ENCODE results near the gene UNC13C.

UNC13C gene

DNA sequence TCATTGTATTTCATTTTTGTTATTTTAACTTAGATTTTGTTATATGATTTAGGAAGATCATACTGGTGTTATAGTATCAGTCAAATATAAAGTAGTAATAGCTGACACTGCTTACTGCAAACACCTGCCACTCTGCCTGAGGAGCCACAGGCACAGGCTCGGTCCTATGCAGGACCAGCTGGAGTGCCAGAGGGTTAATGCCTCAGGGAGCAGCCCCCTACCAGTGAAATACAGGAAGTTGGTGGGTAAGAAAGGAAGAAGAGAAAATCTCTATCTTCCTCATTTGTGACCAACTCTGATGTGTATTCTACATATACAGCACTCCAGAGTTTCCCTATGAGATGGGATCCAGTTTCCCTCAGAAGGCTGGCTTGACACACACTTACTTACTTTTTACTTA lies 593.3 kb downstream of the UNC13C start:
- Histone ChIP-seq H3K4me3 (ENCODE audit: low read length) (no peak overlapping the region), H3K27me3 (ENCODE audit: control insufficient read depth, insufficient read depth, low read length) (no peaks in the 10 kb centered on the region), H3K36me3 (ENCODE audit: control insufficient read depth, insufficient read depth, low read length) (no peaks in the 10 kb centered on the region), H3K27ac (ENCODE audit: low read depth, low read length) (no peak overlapping the region), H3K4me1 (ENCODE audit: control insufficient read depth, insufficient read depth, low read length) (no peaks in the 10 kb centered on the region), H3K9ac (ENCODE audit: low read length) (no peak overlapping the region)

GRCh38 chr15:54575586-54575985 lies 597.3 kb downstream of the UNC13C start:
- no peaks in the 10 kb centered on the region for H3K27me3 ChIP-seq (ENCODE audit: control insufficient read depth, insufficient read depth, low read length)
- H3K27ac ChIP-seq (ENCODE audit: low read depth, low read length): no peak overlapping the region
- H3K4me3 ChIP-seq (ENCODE audit: low read length): no peak overlapping the region
- H3K9ac ChIP-seq (ENCODE audit: low read length): no peak overlapping the region
- H3K4me1 ChIP-seq (ENCODE audit: control insufficient read depth, insufficient read depth, low read length): no peaks in the 10 kb centered on the region
- H3K36me3 ChIP-seq (ENCODE audit: control insufficient read depth, insufficient read depth, low read length): no peaks in the 10 kb centered on the region

DNA sequence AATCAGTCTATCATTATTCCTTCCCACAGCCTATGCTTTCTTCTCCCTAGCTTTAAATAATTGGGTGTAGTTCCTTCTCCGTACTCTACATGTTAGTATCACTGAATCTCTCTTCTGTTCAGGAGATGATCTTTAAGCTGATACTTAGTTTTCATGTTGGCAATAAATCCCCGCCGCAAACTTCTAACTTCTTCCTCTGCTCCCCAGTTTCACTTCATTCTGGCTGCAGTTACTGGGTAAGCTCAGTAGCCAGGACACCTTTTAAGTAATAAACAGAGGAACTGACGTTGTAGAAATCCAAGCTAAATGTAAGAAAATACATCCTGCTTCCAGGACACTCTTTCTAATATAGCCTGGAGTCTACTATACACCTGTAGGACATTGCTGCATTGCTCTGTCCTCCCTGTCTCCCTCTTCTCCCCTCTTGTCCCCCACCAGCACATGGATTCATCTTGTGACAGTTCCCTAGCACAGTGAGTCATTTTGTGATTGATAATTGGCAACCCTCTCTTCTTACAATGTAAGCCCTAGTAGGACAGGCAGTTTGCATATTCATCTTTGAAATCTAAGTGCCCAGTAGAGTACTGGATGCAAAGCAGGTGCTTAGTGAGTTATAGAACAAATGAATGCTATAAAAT lies 598.2 kb downstream of the UNC13C start:
- H3K4me3 ChIP-seq (ENCODE audit: low read length): no peak overlapping the region
- H3K4me1 ChIP-seq (ENCODE audit: control insufficient read depth, insufficient read depth, low read length): no peaks in the 10 kb centered on the region
- no peak overlapping the region for H3K9ac ChIP-seq (ENCODE audit: low read length)
- no peaks in the 10 kb centered on the region for H3K36me3 ChIP-seq (ENCODE audit: control insufficient read depth, insufficient read depth, low read length)
- H3K27ac ChIP-seq (ENCODE audit: low read depth, low read length): no peak overlapping the region
- no peaks in the 10 kb centered on the region for H3K27me3 ChIP-seq (ENCODE audit: control insufficient read depth, insufficient read depth, low read length)

DNA sequence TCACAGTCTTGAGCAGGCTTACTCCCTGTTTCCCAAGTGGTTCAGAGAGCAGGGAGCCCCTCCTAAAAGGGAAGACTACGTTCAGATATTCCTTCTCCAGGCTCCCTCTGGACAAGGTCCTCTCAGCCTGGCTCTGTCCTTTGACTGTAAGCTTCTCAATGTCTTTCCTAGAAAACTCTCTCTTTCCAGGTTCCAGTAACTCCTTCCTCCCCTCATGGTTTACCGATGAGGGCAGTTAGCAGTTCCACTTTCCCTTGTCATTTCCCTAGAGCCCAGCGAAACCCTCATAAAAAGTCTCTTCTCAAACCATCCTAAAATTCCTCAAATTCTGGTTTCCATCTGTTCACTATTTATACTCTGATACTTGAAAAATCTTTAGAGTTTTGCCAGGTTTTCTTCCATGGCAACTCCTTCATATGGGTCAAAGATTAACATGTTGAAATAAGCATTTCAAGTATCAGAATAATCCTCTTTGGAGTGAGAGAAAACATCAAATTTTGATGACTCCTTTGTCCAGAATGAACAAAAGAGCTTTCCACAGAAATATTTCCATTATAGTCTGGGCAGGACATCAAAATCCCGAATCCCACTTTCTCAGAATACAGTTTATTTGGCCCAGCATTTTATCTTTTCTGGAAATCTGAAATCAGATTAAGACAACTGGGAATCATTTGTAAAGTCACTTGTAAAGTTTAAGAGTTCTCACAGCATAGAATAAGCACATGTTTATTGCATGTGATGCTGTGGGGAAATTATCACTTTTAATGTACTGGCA lies 599.4 kb downstream of the UNC13C start:
- H3K27me3 ChIP-seq (ENCODE audit: control insufficient read depth, insufficient read depth, low read length): no peaks in the 10 kb centered on the region
- no peak overlapping the region for H3K4me3 ChIP-seq (ENCODE audit: low read length)
- no peak overlapping the region for H3K27ac ChIP-seq (ENCODE audit: low read depth, low read length)
- H3K9ac ChIP-seq (ENCODE audit: low read length): no peak overlapping the region
- no peaks in the 10 kb centered on the region for H3K4me1 ChIP-seq (ENCODE audit: control insufficient read depth, insufficient read depth, low read length)
- no peaks in the 10 kb centered on the region for H3K36me3 ChIP-seq (ENCODE audit: control insufficient read depth, insufficient read depth, low read length)

GRCh38 chr15:54579855-54580254 lies 601.6 kb downstream of the UNC13C start:
- H3K36me3 ChIP-seq (ENCODE audit: control insufficient read depth, insufficient read depth, low read length): no peaks in the 10 kb centered on the region
- no peak overlapping the region for H3K27ac ChIP-seq (ENCODE audit: low read depth, low read length)
- H3K4me3 ChIP-seq (ENCODE audit: low read length): no peak overlapping the region
- no peak overlapping the region for H3K9ac ChIP-seq (ENCODE audit: low read length)
- H3K27me3 ChIP-seq (ENCODE audit: control insufficient read depth, insufficient read depth, low read length): no peaks in the 10 kb centered on the region
- H3K4me1 ChIP-seq (ENCODE audit: control insufficient read depth, insufficient read depth, low read length): no peaks in the 10 kb centered on the region

DNA sequence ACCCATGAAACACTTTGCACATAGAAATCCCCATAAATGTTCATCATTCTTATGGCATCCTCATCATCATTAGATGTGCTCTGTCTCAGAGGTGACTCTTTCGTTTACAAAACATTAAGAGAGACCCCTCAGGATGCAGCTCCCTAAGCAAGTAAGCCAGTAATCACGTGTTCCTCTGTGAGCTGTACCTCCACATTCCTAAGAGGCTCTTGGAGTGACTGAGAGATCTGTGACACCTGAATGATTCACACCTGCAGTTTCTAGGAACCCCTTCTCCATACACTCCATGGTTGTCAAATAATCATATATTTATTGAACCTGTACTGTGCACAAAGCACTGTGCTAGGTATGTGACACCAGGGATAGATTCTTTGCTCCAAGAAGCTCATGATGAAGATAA lies 602.4 kb downstream of the UNC13C start:
- Histone ChIP-seq H3K27ac (ENCODE audit: low read depth, low read length) (no peak overlapping the region), H3K4me1 (ENCODE audit: control insufficient read depth, insufficient read depth, low read length) (no peaks in the 10 kb centered on the region), H3K9ac (ENCODE audit: low read length) (no peak overlapping the region), H3K36me3 (ENCODE audit: control insufficient read depth, insufficient read depth, low read length) (no peaks in the 10 kb centered on the region), H3K4me3 (ENCODE audit: low read length) (no peak overlapping the region), H3K27me3 (ENCODE audit: control insufficient read depth, insufficient read depth, low read length) (no peaks in the 10 kb centered on the region)

GRCh38 chr15:54582863-54583643 lies 604.8 kb downstream of the UNC13C start:
- H3K27me3 ChIP-seq (ENCODE audit: control insufficient read depth, insufficient read depth, low read length): no peaks in the 10 kb centered on the region
- no peak overlapping the region for H3K4me3 ChIP-seq (ENCODE audit: low read length)
- no peak overlapping the region for H3K9ac ChIP-seq (ENCODE audit: low read length)
- H3K4me1 ChIP-seq (ENCODE audit: control insufficient read depth, insufficient read depth, low read length): no peaks in the 10 kb centered on the region
- H3K27ac ChIP-seq (ENCODE audit: low read depth, low read length): no peak overlapping the region
- no peaks in the 10 kb centered on the region for H3K36me3 ChIP-seq (ENCODE audit: control insufficient read depth, insufficient read depth, low read length)

DNA sequence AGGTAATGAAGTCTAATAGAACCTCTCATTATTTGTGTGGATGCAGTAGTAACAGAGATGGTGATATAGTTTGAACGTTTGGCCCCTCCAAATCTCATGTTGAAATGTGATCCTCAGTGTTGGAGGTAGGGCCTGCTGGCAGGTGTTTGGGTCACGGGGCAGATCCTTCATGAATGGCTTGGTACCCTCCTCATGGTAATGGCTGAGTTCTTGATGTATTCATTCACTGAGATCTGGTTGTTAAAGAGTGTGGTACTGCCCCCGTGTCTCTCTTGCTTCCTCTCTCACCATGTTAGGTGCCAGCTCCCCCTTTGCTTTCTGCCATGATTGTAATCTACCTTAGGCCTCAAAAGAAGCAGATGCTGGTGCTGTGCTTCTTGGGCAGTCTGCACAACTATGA lies 606.8 kb downstream of the UNC13C start:
- H3K27me3 ChIP-seq (ENCODE audit: control insufficient read depth, insufficient read depth, low read length): no peaks in the 10 kb centered on the region
- H3K4me3 ChIP-seq (ENCODE audit: low read length): no peak overlapping the region
- H3K27ac ChIP-seq (ENCODE audit: low read depth, low read length): no peak overlapping the region
- no peaks in the 10 kb centered on the region for H3K4me1 ChIP-seq (ENCODE audit: control insufficient read depth, insufficient read depth, low read length)
- H3K36me3 ChIP-seq (ENCODE audit: control insufficient read depth, insufficient read depth, low read length): no peaks in the 10 kb centered on the region
- no peak overlapping the region for H3K9ac ChIP-seq (ENCODE audit: low read length)

DNA sequence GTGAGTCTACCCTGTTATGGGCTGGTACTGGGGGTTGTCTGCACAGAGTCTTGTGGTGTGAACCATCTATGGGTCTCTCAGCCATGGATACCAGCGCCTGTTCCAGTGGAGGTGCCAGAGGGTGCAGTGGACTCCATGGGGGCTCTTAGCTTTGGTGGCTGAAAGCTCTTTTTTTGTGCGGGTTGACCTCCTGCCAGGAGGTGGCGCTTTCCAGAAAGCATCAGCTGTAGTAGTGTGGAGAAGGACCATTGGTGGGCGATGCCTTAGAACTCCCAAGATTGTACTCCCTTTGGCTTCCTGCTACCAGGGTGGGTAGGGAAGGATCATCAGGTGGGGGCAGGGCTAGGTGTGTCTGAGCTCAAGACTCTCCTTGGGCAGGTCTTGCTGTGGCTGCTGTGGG lies 615.9 kb downstream of the UNC13C start:
- Histone ChIP-seq H3K36me3 (ENCODE audit: control insufficient read depth, insufficient read depth, low read length) (no peaks in the 10 kb centered on the region), H3K4me1 (ENCODE audit: control insufficient read depth, insufficient read depth, low read length) (no peaks in the 10 kb centered on the region), H3K27ac (ENCODE audit: low read depth, low read length) (no peak overlapping the region), H3K4me3 (ENCODE audit: low read length) (no peak overlapping the region), H3K27me3 (ENCODE audit: control insufficient read depth, insufficient read depth, low read length) (no peaks in the 10 kb centered on the region), H3K9ac (ENCODE audit: low read length) (no peak overlapping the region)

- H3K27ac ChIP-seq (ENCODE audit: low read depth, low read length): no peak overlapping the region
- no peaks in the 10 kb centered on the region for H3K27me3 ChIP-seq (ENCODE audit: control insufficient read depth, insufficient read depth, low read length)
- H3K4me3 ChIP-seq (ENCODE audit: low read length): no peak overlapping the region
- H3K4me1 ChIP-seq (ENCODE audit: control insufficient read depth, insufficient read depth, low read length): no peaks in the 10 kb centered on the region
- no peak overlapping the region for H3K9ac ChIP-seq (ENCODE audit: low read length)
- H3K36me3 ChIP-seq (ENCODE audit: control insufficient read depth, insufficient read depth, low read length): no peaks in the 10 kb centered on the region
These were observed 621.1 kb downstream of the UNC13C start for GRCh38 chr15:54599386-54599785.

DNA sequence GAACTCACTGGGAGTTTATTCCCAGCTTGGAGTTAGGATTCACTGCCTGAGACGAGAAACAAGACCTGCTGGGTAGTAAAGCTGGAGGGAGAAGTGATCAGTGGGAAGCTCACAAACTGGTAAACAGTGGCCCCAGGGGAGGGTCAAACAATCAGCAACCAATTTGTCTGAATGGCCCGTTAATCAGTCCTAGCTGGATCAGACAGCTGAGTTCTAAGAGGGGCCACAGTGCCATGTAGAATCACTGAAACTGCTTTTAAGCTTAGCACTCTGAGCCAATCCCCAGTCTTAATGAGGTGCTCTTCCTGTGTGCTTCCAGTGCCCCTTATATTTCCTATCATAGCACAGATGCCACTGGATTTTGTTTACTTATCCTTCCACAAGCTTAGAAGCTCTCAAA lies 626.8 kb downstream of the UNC13C start:
- no peak overlapping the region for H3K4me3 ChIP-seq (ENCODE audit: low read length)

GRCh38 chr15:54605556-54605955 lies 627.3 kb downstream of the UNC13C start:
- H3K36me3 ChIP-seq (ENCODE audit: control insufficient read depth, insufficient read depth, low read length): no peaks in the 10 kb centered on the region
- no peak overlapping the region for H3K27ac ChIP-seq (ENCODE audit: low read depth, low read length)
- H3K4me3 ChIP-seq (ENCODE audit: low read length): no peak overlapping the region
- H3K27me3 ChIP-seq (ENCODE audit: control insufficient read depth, insufficient read depth, low read length): no peaks in the 10 kb centered on the region
- H3K4me1 ChIP-seq (ENCODE audit: control insufficient read depth, insufficient read depth, low read length): no peaks in the 10 kb centered on the region
- no peak overlapping the region for H3K9ac ChIP-seq (ENCODE audit: low read length)

More for the DNA sequence above, 626.8 kb downstream of the UNC13C start:
- Histone ChIP-seq H3K9ac (ENCODE audit: low read length) (no peak overlapping the region), H3K27me3 (ENCODE audit: control insufficient read depth, insufficient read depth, low read length) (no peaks in the 10 kb centered on the region), H3K36me3 (ENCODE audit: control insufficient read depth, insufficient read depth, low read length) (no peaks in the 10 kb centered on the region), H3K4me1 (ENCODE audit: control insufficient read depth, insufficient read depth, low read length) (no peaks in the 10 kb centered on the region), H3K27ac (ENCODE audit: low read depth, low read length) (no peak overlapping the region)

Measured in rectal smooth muscle tissue (tissue), 1 donor.